Putamen (tissue), 1 donor: ENCODE results near the gene QRICH1.

Source experiments
- DNase-seq: peaks from one replicate; pipeline ENCODE4 v3.0.0-alpha.2; 2016; ENCODE audit warnings: low spot score

The QRICH1 gene

GRCh38 chr3:49032646-49033304 lies 61.1 kb downstream of the QRICH1 start:
- DNase-seq, result no peak

GRCh38 chr3:49030321-49030720 lies 63.5 kb downstream of the QRICH1 start:
- DNase-seq, result no peak

GRCh38 chr3:49029563-49029884 lies 64.3 kb downstream of the QRICH1 start:
- no peak for DNase-seq

- peak; percentile 95 for DNase-seq
These were observed 65.0 kb downstream of the QRICH1 start, which contains the start of gene IMPDH2 for GRCh38 chr3:49028673-49029562. Gene IMPDH2, minus strand, starts transcription at chr3:49029398. Its CDS starts 48 bp downstream, at chr3:49029350.

- no peak for DNase-seq
These were observed 65.6 kb downstream of the QRICH1 start for GRCh38 chr3:49028298-49028672.

GRCh38 chr3:49027634-49028033 lies 66.2 kb downstream of the QRICH1 start:
- no peak for DNase-seq

GRCh38 chr3:49026536-49026935 lies 67.3 kb downstream of the QRICH1 start:
- no peak for DNase-seq

- no peak for DNase-seq
These were observed 67.9 kb downstream of the QRICH1 start for GRCh38 chr3:49025793-49026520.

GRCh38 chr3:49025005-49025792 lies 68.7 kb downstream of the QRICH1 start:
- no peak for DNase-seq

- DNase-seq, result no peak
These were observed 69.4 kb downstream of the QRICH1 start for GRCh38 chr3:49024449-49024848.

- no peak for DNase-seq
These were observed 70.1 kb downstream of the QRICH1 start for GRCh38 chr3:49023775-49024174.

GRCh38 chr3:49022688-49023171 lies 71.1 kb downstream of the QRICH1 start:
- no peak for DNase-seq

GRCh38 chr3:49021813-49022687 lies 71.8 kb downstream of the QRICH1 start, which contains the start of gene NDUFAF3:
Gene NDUFAF3, plus strand, starts transcription at chr3:49022121. Its CDS starts 24 bp downstream, at chr3:49022145.
- peak; percentile 90 for DNase-seq

GRCh38 chr3:49021213-49021812 lies 72.6 kb downstream of the QRICH1 start:
- peak; percentile 97 for DNase-seq

- DNase-seq, result no peak
These were observed 73.3 kb downstream of the QRICH1 start for GRCh38 chr3:49020330-49021212.

- DNase-seq, result no peak
These were observed 73.9 kb downstream of the QRICH1 start for GRCh38 chr3:49019941-49020329.

GRCh38 chr3:49018707-49019006 lies 75.2 kb downstream of the QRICH1 start:
- DNase-seq, result no peak

GRCh38 chr3:49017971-49018706 lies 75.7 kb downstream of the QRICH1 start, which contains the start of gene DALRD3:
Gene DALRD3, minus strand, starts transcription at chr3:49018580. Its CDS starts 16 bp downstream, at chr3:49018564.
- DNase-seq, result peak; percentile 68
